ENCODE measurements around the gene SEMA3A.

DNA sequence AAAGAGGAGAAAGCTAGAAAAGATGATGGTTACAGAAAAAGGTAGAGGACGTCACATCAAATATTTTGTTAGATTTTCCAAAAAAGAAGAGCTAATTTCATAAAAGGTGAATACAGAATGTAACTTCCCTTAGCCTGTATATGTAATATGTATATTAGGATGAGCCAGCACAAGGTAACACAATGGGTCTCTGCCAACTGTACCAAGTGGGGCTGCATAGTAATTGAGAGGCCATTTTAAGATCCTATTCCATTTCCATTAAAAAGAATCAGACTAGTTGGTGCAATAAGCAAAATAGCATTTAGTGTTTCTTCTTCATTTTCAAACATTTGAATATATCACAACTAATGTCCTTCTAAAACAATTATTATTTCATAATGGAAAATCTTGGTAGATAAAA lies 134.6 kb downstream of the SEMA3A start:
- no peak for TF ChIP-seq CTCF (conservative IDR thresholded peaks at IDR 0.05 in 1 of 2, IDR thresholded peaks at IDR 0.05 in 1 of 2; ENCODE audit: low read depth in 1 of 2, low read length in 2 of 2)
- no peak for TF ChIP-seq EZH2 (IDR thresholded peaks at IDR 0.05; ENCODE audit: low read length, missing control alignments)
